Measurements from ENCODE around the gene OR8G1. TPM values are rescaled to one million over a fixed set of nuclear protein-coding genes. Genes with fewer than 3 reads are reported as not detected.

The OR8G1 gene
- total and polyA plus RNA-seq, 9 of the 15 experiments (the other 6 are each of a cell fraction or from before 2014, with no cell fraction given) = 0.03 to 1.4 (median 0.51) TPM; not detected in 1

GRCh38 chr11:124276081-124276480, 35.2 kb downstream of the OR8G1 start (continued):
- TF ChIP-seq ZBTB43 (CRISPR knock-in tag; IDR thresholded peaks at IDR 0.05) (no peak), ZNF232 (CRISPR knock-in tag; IDR thresholded peaks at IDR 0.05) (no peak), FOXA3 (CRISPR knock-in tag; conservative IDR thresholded peaks at IDR 0.05 in 1 of 2, IDR thresholded peaks at IDR 0.05 in 1 of 2) (peak in 1 of 2 experiments; percentile 76; a peak in 2 of 4 replicates), L3MBTL2 (IDR thresholded peaks at IDR 0.05) (peak; percentile 47; the same call in 1 of the 2 replicates), CEBPG (CRISPR knock-in tag; IDR thresholded peaks at IDR 0.05) (no peak), CEBPG (tag; conservative IDR thresholded peaks at IDR 0.05 in 1 of 2, IDR thresholded peaks at IDR 0.05 in 1 of 2) (peak in 1 of 2 experiments; percentile 48; a peak in 1 of 4 replicates), RREB1 (CRISPR knock-in tag; IDR thresholded peaks at IDR 0.05) (no peak), RUNX1 (IDR thresholded peaks at IDR 0.05; ENCODE audit: low read depth) (peak; percentile 93; the same call in 1 of the 2 replicates), GTF2E2 (tag; IDR thresholded peaks at IDR 0.05) (peak; percentile 37; the same call in 1 of the 2 replicates), ZKSCAN8 (CRISPR knock-in tag; IDR thresholded peaks at IDR 0.05) (peak; percentile 76; the same call in 1 of the 2 replicates), CBFA2T2 (conservative IDR thresholded peaks at IDR 0.05) (peak; percentile 88), GTF2F1 (IDR thresholded peaks at IDR 0.05; ENCODE audit: low read depth, low read length) (no peak), MEF2A (IDR thresholded peaks at IDR 0.05; ENCODE audit: control insufficient read depth, low read depth, low read length) (no peak), ARID4B (CRISPR knock-in tag; IDR thresholded peaks at IDR 0.05) (no peak), DPF2 (IDR thresholded peaks at IDR 0.05) (peak; percentile 90), MYNN (IDR thresholded peaks at IDR 0.05) (no peak), MYNN (CRISPR knock-in tag; IDR thresholded peaks at IDR 0.05) (no peak), XRCC4 (IDR thresholded peaks at IDR 0.05; ENCODE audit: extremely low read depth, insufficient read depth, insufficient read length) (no peak), ETV1 (tag; conservative IDR thresholded peaks at IDR 0.05; ENCODE audit: low read depth) (peak; percentile 89)

Data from K562 (cell line).